NCI-H2107 treated with DMSO at 0.1 percent for 48 hours (cell line): ENCODE results near the gene VAT1L.

ENCODE experiments used
- DNase-seq: peaks from one replicate; lab custom pipeline; 2025; ENCODE audit not compliant: unreplicated experiment; lab: John Stamatoyannopoulos, UW

VAT1L gene

GRCh38 chr16:77781091-77781490 is 7.3 kb upstream of the VAT1L start:
- no peak for DNase-seq

- no peak for DNase-seq
These were observed 5.7 kb upstream of the VAT1L start for GRCh38 chr16:77782694-77783093.

- no peak for DNase-seq
These were observed 3.7 kb upstream of the VAT1L start for GRCh38 chr16:77784441-77785372.

- DNase-seq: no peak
These were observed 3.0 kb upstream of the VAT1L start for GRCh38 chr16:77785373-77785764.

- no peak for DNase-seq
These were observed 2.0 kb upstream of the VAT1L start for GRCh38 chr16:77786186-77786847.

- no peak for DNase-seq
These were observed 912 bp upstream of the VAT1L start for GRCh38 chr16:77787452-77787851.

- peak; percentile 4 for DNase-seq
These were observed 983 bp downstream of the VAT1L start for GRCh38 chr16:77789085-77790008.

- DNase-seq: no peak
These were observed 1.6 kb downstream of the VAT1L start for GRCh38 chr16:77790009-77790372.

- DNase-seq: no peak
These were observed 2.5 kb downstream of the VAT1L start for GRCh38 chr16:77790912-77791311.

GRCh38 chr16:77793417-77793816 is 5.1 kb downstream of the VAT1L start:
- DNase-seq: no peak

GRCh38 chr16:77794586-77794985 is 6.2 kb downstream of the VAT1L start:
- no peak for DNase-seq

- DNase-seq: no peak
These were observed 13.5 kb downstream of the VAT1L start for GRCh38 chr16:77801817-77802216.

GRCh38 chr16:77805398-77805797 is 17.0 kb downstream of the VAT1L start:
- no peak for DNase-seq

GRCh38 chr16:77807021-77807420 is 18.7 kb downstream of the VAT1L start:
- no peak for DNase-seq

GRCh38 chr16:77812856-77813500 is 24.6 kb downstream of the VAT1L start:
- no peak for DNase-seq

- no peak for DNase-seq
These were observed 27.9 kb downstream of the VAT1L start for GRCh38 chr16:77816293-77816692.

GRCh38 chr16:77820340-77820739 is 32.0 kb downstream of the VAT1L start:
- no peak for DNase-seq

GRCh38 chr16:77822661-77823060 is 34.3 kb downstream of the VAT1L start:
- DNase-seq: peak; percentile 6

GRCh38 chr16:77823067-77823466 is 34.7 kb downstream of the VAT1L start:
- no peak for DNase-seq

- DNase-seq: no peak
These were observed 36.8 kb downstream of the VAT1L start for GRCh38 chr16:77825196-77825595.

- DNase-seq: no peak
These were observed 38.7 kb downstream of the VAT1L start for GRCh38 chr16:77827032-77827431.
